H1 (cell line): Measurements from ENCODE around the gene ZNF837. TPM values are rescaled to one million over a fixed set of nuclear protein-coding genes. Genes with fewer than 3 reads are reported as not detected.

ENCODE experiments used
- CHD7 ChIP-seq: fragments of 300-600 bp; sonication (generic); IDR thresholded peaks from 2 replicates; pipeline ENCODE4 v1.7.1; 2012; ENCODE audit warnings: low read length, moderate library complexity, mild to moderate bottlenecking, inconsistent platforms; ENCODE audit not compliant: insufficient replicate concordance
- EGR1 ChIP-seq: IDR thresholded peaks from 2 replicates; pipeline ENCODE4 v1.6.1; 2011; ENCODE audit warnings: low read depth, low read length, borderline replicate concordance
- GTF2F1 ChIP-seq: IDR thresholded peaks from 2 replicates; pipeline ENCODE4 v1.6.1; 2012; ENCODE audit warnings: low read depth, low read length, improper control_type of control experiment, borderline replicate concordance
- HDAC6 ChIP-seq: IDR thresholded peaks from one replicate; pipeline ENCODE4 v1.7.1; 2012; ENCODE audit warnings: low read depth, mild to moderate bottlenecking, inconsistent platforms, low read length, moderate library complexity
- NANOG ChIP-seq: IDR thresholded peaks from 2 replicates; pipeline ENCODE4 v1.6.1; 2011; ENCODE audit warnings: low read length, low read depth, mild to moderate bottlenecking, inconsistent platforms; ENCODE audit not compliant: insufficient read depth, poor library complexity, severe bottlenecking
- SRF ChIP-seq: IDR thresholded peaks from 2 replicates; pipeline ENCODE4 v1.6.1; 2011; ENCODE audit warnings: mild to moderate bottlenecking, low read depth, low read length, moderate library complexity
- polyA plus RNA-seq, 7 experiments: library from polyadenylated mRNA; depleted of rRNA in 3 of 7; stranded (reverse) in 5 of 7; unstranded in 2 of 7; fragments of >200 nt in 5 of 7; fragments of 200-250 nt in 2 of 7; gene quantifications; 1 replicate in 5 of 7; 2 replicates in 1 of 7; 4 replicates in 1 of 7; pipeline versions ENCODE4 v1.2.1 to v1.2.3, GENCODE V29; 2011 to 2013; ENCODE audit warnings: missing spikeins in 2 of 7, mixed read lengths in 2 of 7
- total RNA-seq: library from RNA; stranded (reverse); fragmentation: NEBNext Ultra II Directional; extraction: Animal tissue kit (Norgen Biotek cat#: 25700); gene quantifications from 2 replicates; pipeline ENCODE4 v1.2.1, GENCODE V29; 2021

ZNF837 gene
- total and polyA plus RNA-seq, 2 of the 8 experiments (the other 6 are each of a cell fraction or from before 2014, with no cell fraction given): 1.9 to 3.3 TPM

DNA sequence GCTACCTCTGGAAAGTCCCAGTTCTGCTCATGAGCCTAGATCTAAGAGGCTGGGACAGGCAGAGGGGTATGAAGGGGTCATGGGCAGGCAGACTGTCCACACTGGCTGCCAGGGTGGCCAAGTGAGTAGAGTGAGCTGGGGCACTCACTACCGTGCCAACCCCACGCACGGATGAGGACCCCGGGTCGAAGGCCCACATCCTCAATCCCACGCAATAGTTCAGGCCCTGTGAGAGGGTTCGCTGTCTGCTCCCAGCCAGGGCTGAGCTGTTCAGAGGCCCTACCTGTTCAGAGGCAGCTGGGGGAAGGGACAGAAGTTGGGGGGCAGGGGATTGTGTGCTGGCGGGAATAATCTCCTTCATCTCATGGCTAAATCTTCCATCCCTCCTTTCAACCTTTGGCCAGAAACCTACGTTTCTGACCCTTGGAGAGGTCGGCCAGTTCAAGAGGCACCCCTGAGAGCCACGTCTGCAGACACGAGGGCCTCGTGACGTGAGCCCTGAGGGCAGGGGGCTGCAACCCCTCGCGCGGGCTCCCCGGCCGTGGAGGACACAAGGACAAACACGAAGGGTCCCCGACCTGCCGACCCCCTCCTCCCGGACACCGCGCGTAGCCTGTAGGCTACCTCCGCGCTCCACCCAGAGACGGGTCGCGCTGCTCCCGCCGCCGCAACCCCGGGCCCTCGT lies 5.2 kb upstream of the ZNF837 start (continued):
- no peak for TF ChIP-seq GTF2F1
- TF ChIP-seq CHD7: no peak
- TF ChIP-seq HDAC6: no peak
- TF ChIP-seq NANOG: no peak
- TF ChIP-seq SRF: no peak
- TF ChIP-seq EGR1: no peak
- TF ChIP-seq, all 59 proteins: peak for 0
